Nephron progenitor cell (in vitro differentiated cells): ENCODE data around the gene MTHFR.

Source experiments
- DNase-seq: peaks from one replicate; pipeline ENCODE4 v3.0.0; 2021
- H3K27ac Mint-ChIP-seq: 2 replicates; pipeline ENCODE4 v1.8.0; 2021; ENCODE audit warnings: mild to moderate bottlenecking, moderate library complexity, mixed read lengths
- H3K27me3 Mint-ChIP-seq: 2 replicates; pipeline ENCODE4 v1.8.0; 2021; ENCODE audit warnings: mild to moderate bottlenecking, low read depth, mixed read lengths; ENCODE audit not compliant: poor library complexity
- H3K36me3 Mint-ChIP-seq: 2 replicates; pipeline ENCODE4 v1.8.0; 2021; ENCODE audit warnings: low read depth, mixed read lengths
- H3K4me1 Mint-ChIP-seq: 2 replicates; pipeline ENCODE4 v1.8.0; 2021; ENCODE audit warnings: mixed read lengths
- H3K4me3 Mint-ChIP-seq: 2 replicates; pipeline ENCODE4 v1.8.0; 2021; ENCODE audit warnings: mild to moderate bottlenecking, moderate library complexity, mixed read lengths
- H3K9me3 Mint-ChIP-seq: 2 replicates; pipeline ENCODE4 v1.8.0; 2021; ENCODE audit warnings: mild to moderate bottlenecking, moderate library complexity, mixed read lengths
- CTCF ChIP-seq: fragments of 200-600 bp; sonication (generic); IDR thresholded peaks from 2 replicates; pipeline ENCODE4 v1.5.0; 2021; ENCODE audit warnings: antibody characterized with exemption

MTHFR gene

DNA sequence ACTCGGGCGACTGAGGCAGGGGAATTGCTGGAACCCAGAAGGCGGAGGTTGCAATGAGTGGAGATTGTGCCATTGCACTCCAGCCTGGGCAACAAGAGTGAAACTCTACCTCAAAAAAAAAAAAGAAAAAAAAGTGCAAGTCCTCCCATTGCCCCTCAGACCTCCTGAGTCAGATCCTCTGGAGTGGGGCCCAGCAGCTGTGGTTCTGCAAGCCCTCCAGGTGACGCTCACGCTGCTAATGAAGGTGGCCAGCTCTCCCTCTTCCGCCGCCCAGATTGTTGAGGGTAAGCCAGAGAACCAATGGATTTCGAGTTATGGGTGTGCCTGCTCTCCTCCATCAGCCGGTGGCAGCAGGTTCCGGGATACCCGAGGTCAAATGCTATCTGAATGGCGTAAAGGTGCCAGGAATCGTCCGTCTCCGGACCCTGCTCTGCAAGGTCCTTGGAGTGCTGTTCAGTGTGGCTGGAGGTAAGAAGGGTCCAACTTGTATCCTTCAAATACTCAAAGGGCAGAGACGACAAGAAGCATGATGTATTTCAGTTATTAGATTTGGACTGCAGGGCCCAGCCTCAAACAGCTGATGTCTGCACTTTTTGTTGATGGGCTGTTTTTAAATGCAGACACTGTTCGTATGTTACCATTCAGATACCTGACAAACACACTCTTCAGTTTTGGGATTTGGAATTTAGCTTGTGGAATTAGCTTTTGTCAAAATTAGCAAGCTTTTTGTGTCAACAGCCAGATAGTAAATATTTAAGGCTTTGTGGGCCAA lies 17.8 kb upstream of the MTHFR start:
- Mint-ChIP-seq H3K36me3 (peaks cover 49% of the 10 kb centered on the region), H3K27ac (no peak overlapping the region), H3K9me3 (no peaks in the 10 kb centered on the region), H3K4me1 (no peaks in the 10 kb centered on the region), H3K4me3 (no peak overlapping the region), H3K27me3 (no peaks in the 10 kb centered on the region)
- TF ChIP-seq CTCF, result no peak
- no peak for DNase-seq

DNA sequence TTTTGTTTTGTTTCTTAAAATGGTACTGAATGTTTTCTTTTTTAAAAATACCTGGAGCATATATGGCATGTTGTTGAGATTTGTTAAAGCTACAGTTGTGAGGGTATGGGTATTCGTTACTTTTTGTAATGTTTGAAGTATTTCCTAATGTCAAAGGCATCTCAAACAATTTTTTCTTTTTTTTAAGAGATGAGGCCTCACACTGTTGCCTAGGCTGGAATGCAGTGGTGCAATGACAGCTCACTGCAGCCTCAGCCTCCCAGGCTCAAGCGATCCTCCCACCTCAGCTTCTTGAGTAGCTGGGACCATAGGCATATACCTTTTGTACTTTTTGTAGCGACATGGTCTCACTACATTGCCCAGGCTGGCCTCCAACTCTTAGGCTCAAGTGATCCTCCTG lies 16.3 kb upstream of the MTHFR start:
- H3K36me3 Mint-ChIP-seq, result peaks cover 46% of the 10 kb centered on the region
- TF ChIP-seq CTCF, result no peak
- no peak overlapping the region for H3K4me3 Mint-ChIP-seq
- no peak overlapping the region for H3K27ac Mint-ChIP-seq
- DNase-seq, result no peak
- no peaks in the 10 kb centered on the region for H3K9me3 Mint-ChIP-seq
- no peaks in the 10 kb centered on the region for H3K27me3 Mint-ChIP-seq
- no peaks in the 10 kb centered on the region for H3K4me1 Mint-ChIP-seq

DNA sequence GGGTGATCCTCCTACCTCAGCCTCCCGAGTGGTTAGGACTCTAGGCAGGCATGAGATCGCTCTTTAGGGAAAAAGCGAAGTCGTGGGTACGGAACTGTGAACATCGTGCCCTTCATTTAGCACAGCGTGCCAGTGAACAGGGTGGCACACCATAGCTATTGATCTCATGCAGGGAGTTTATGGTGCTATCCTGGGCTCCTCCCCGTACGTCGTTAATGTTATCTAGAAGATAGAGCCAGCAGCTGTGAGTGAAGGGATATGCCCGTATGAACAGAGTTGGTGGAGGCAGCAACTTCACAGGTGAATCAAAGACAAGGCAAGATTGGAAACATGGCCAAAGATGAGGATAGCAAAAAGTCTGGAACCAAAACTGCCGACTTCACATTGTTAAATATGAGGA lies 11.4 kb upstream of the MTHFR start:
- Mint-ChIP-seq H3K27me3 (no peaks in the 10 kb centered on the region), H3K27ac (no peak overlapping the region), H3K9me3 (no peaks in the 10 kb centered on the region), H3K36me3 (peaks cover 55% of the 10 kb centered on the region), H3K4me3 (no peak overlapping the region), H3K4me1 (no peaks in the 10 kb centered on the region)
- TF ChIP-seq CTCF, result no peak
- DNase-seq, result no peak

GRCh38 chr1:11813021-11813420 lies 7.3 kb upstream of the MTHFR start:
- no peak for DNase-seq
- Mint-ChIP-seq H3K27ac (no peak overlapping the region), H3K36me3 (peaks cover 62% of the 10 kb centered on the region), H3K27me3 (no peaks in the 10 kb centered on the region), H3K4me3 (no peak overlapping the region), H3K9me3 (no peaks in the 10 kb centered on the region), H3K4me1 (peaks cover 14% of the 10 kb centered on the region)
- TF ChIP-seq CTCF, result no peak

GRCh38 chr1:11807133-11807532 lies 1.4 kb upstream of the MTHFR start:
- Mint-ChIP-seq H3K36me3 (peaks cover 35% of the 10 kb centered on the region), H3K27ac (peak overlapping the region; percentile 99), H3K4me3 (peak overlapping the region; percentile 98), H3K9me3 (no peaks in the 10 kb centered on the region), H3K27me3 (no peaks in the 10 kb centered on the region), H3K4me1 (peaks cover 64% of the 10 kb centered on the region)
- no peak for TF ChIP-seq CTCF
- no peak for DNase-seq

DNA sequence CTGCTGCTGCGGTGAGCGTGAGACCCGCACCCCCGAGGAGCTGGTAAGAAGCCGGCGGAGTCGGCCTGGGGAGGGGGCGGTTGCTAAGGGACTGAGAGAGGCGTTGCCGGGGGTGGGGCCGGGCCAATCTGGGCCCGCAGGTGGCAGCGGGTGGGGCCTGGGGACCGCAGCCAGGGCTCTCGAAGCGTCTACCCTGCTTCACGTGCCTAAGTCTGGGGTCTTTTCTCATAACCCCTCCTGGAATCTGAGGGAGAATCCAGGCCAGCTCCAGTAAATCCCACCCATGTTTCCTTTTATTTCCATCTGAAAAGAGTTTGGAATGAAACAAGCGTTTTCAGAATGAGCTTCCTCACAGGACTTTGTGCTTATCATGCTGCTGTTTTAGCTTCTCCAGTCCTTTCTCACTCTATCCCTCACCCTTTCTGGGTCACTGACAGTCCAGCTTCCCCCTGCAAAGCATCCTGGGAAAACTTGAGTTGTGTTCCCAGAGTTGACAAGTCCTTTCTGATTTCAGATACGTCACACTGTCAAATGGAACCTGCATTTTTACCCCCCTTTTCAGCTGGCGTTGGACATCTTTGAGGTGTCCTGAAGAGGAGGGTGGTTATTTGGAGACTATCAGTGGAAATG lies 658 bp upstream of the MTHFR start:
- TF ChIP-seq CTCF, result no peak
- DNase-seq, result no peak
- Mint-ChIP-seq H3K4me3 (peak overlapping the region; percentile 98), H3K27me3 (no peaks in the 10 kb centered on the region), H3K4me1 (peaks cover 71% of the 10 kb centered on the region), H3K9me3 (no peaks in the 10 kb centered on the region), H3K27ac (peak overlapping the region; percentile 99), H3K36me3 (peaks cover 28% of the 10 kb centered on the region)
